ENCODE measurements around the gene RAB21.

RAB21 gene

GRCh38 chr12:71771069-71771468 is 16.4 kb downstream of the RAB21 start:
- H3K4me3 ChIP-seq (ENCODE audit: low read depth, low read length) = no peak overlapping the region
- H3K9me3 ChIP-seq (ENCODE audit: control insufficient read depth, insufficient read depth, low read length) = no peaks in the 10 kb centered on the region
- H3K9ac ChIP-seq (ENCODE audit: low read depth, low read length) = no peak overlapping the region
- no peak overlapping the region for H3K27ac ChIP-seq (ENCODE audit: low read depth, low read length)
- no peaks in the 10 kb centered on the region for H3K27me3 ChIP-seq (ENCODE audit: control insufficient read depth, insufficient read depth, low read length)
- peaks cover 46% of the 10 kb centered on the region for H3K36me3 ChIP-seq (ENCODE audit: control insufficient read depth, insufficient read depth, low read length)
- H3K4me1 ChIP-seq (ENCODE audit: control insufficient read depth, insufficient read depth, low read length) = no peaks in the 10 kb centered on the region

- H3K36me3 ChIP-seq (ENCODE audit: control insufficient read depth, insufficient read depth, low read length) = peaks cover 57% of the 10 kb centered on the region
- no peaks in the 10 kb centered on the region for H3K27me3 ChIP-seq (ENCODE audit: control insufficient read depth, insufficient read depth, low read length)
- no peak overlapping the region for H3K9ac ChIP-seq (ENCODE audit: low read depth, low read length)
- no peak overlapping the region for H3K27ac ChIP-seq (ENCODE audit: low read depth, low read length)
- H3K4me1 ChIP-seq (ENCODE audit: control insufficient read depth, insufficient read depth, low read length) = no peaks in the 10 kb centered on the region
- no peaks in the 10 kb centered on the region for H3K9me3 ChIP-seq (ENCODE audit: control insufficient read depth, insufficient read depth, low read length)
- no peak overlapping the region for H3K4me3 ChIP-seq (ENCODE audit: low read depth, low read length)
Measured at GRCh38 chr12:71772735-71773134, 18.1 kb downstream of the RAB21 start.

GRCh38 chr12:71780237-71780822 is 25.7 kb downstream of the RAB21 start:
- peaks cover 53% of the 10 kb centered on the region for H3K36me3 ChIP-seq (ENCODE audit: control insufficient read depth, insufficient read depth, low read length)
- H3K9me3 ChIP-seq (ENCODE audit: control insufficient read depth, insufficient read depth, low read length) = no peaks in the 10 kb centered on the region
- H3K4me1 ChIP-seq (ENCODE audit: control insufficient read depth, insufficient read depth, low read length) = no peaks in the 10 kb centered on the region
- no peak overlapping the region for H3K27ac ChIP-seq (ENCODE audit: low read depth, low read length)
- no peak overlapping the region for H3K4me3 ChIP-seq (ENCODE audit: low read depth, low read length)
- H3K27me3 ChIP-seq (ENCODE audit: control insufficient read depth, insufficient read depth, low read length) = no peaks in the 10 kb centered on the region
- H3K9ac ChIP-seq (ENCODE audit: low read depth, low read length) = no peak overlapping the region

GRCh38 chr12:71782017-71782416 is 27.4 kb downstream of the RAB21 start:
- Histone ChIP-seq H3K4me1 (ENCODE audit: control insufficient read depth, insufficient read depth, low read length) (no peaks in the 10 kb centered on the region), H3K27me3 (ENCODE audit: control insufficient read depth, insufficient read depth, low read length) (no peaks in the 10 kb centered on the region), H3K27ac (ENCODE audit: low read depth, low read length) (no peak overlapping the region), H3K9ac (ENCODE audit: low read depth, low read length) (no peak overlapping the region), H3K36me3 (ENCODE audit: control insufficient read depth, insufficient read depth, low read length) (peaks cover 57% of the 10 kb centered on the region), H3K4me3 (ENCODE audit: low read depth, low read length) (no peak overlapping the region), H3K9me3 (ENCODE audit: control insufficient read depth, insufficient read depth, low read length) (no peaks in the 10 kb centered on the region)

GRCh38 chr12:71786829-71787228 is 32.2 kb downstream of the RAB21 start:
- Histone ChIP-seq H3K9me3 (ENCODE audit: control insufficient read depth, insufficient read depth, low read length) (no peaks in the 10 kb centered on the region), H3K27ac (ENCODE audit: low read depth, low read length) (no peak overlapping the region), H3K9ac (ENCODE audit: low read depth, low read length) (no peak overlapping the region), H3K27me3 (ENCODE audit: control insufficient read depth, insufficient read depth, low read length) (no peaks in the 10 kb centered on the region), H3K4me3 (ENCODE audit: low read depth, low read length) (no peak overlapping the region), H3K36me3 (ENCODE audit: control insufficient read depth, insufficient read depth, low read length) (peaks cover 64% of the 10 kb centered on the region), H3K4me1 (ENCODE audit: control insufficient read depth, insufficient read depth, low read length) (no peaks in the 10 kb centered on the region)

- Histone ChIP-seq H3K4me1 (ENCODE audit: control insufficient read depth, insufficient read depth, low read length) (no peaks in the 10 kb centered on the region), H3K27ac (ENCODE audit: low read depth, low read length) (no peak overlapping the region), H3K4me3 (ENCODE audit: low read depth, low read length) (no peak overlapping the region), H3K36me3 (ENCODE audit: control insufficient read depth, insufficient read depth, low read length) (peaks cover 56% of the 10 kb centered on the region), H3K27me3 (ENCODE audit: control insufficient read depth, insufficient read depth, low read length) (no peaks in the 10 kb centered on the region), H3K9ac (ENCODE audit: low read depth, low read length) (no peak overlapping the region), H3K9me3 (ENCODE audit: control insufficient read depth, insufficient read depth, low read length) (no peaks in the 10 kb centered on the region)
Measured at GRCh38 chr12:71787580-71787979, 32.9 kb downstream of the RAB21 start.

- no peak overlapping the region for H3K4me3 ChIP-seq (ENCODE audit: low read depth, low read length)
- H3K36me3 ChIP-seq (ENCODE audit: control insufficient read depth, insufficient read depth, low read length) = peaks cover 31% of the 10 kb centered on the region
- H3K27me3 ChIP-seq (ENCODE audit: control insufficient read depth, insufficient read depth, low read length) = no peaks in the 10 kb centered on the region
- H3K9ac ChIP-seq (ENCODE audit: low read depth, low read length) = no peak overlapping the region
- no peak overlapping the region for H3K27ac ChIP-seq (ENCODE audit: low read depth, low read length)
- no peaks in the 10 kb centered on the region for H3K4me1 ChIP-seq (ENCODE audit: control insufficient read depth, insufficient read depth, low read length)
- no peaks in the 10 kb centered on the region for H3K9me3 ChIP-seq (ENCODE audit: control insufficient read depth, insufficient read depth, low read length)
Measured at GRCh38 chr12:71790331-71790730, 35.7 kb downstream of the RAB21 start.

- no peaks in the 10 kb centered on the region for H3K4me1 ChIP-seq (ENCODE audit: control insufficient read depth, insufficient read depth, low read length)
- no peaks in the 10 kb centered on the region for H3K9me3 ChIP-seq (ENCODE audit: control insufficient read depth, insufficient read depth, low read length)
- no peak overlapping the region for H3K27ac ChIP-seq (ENCODE audit: low read depth, low read length)
- no peaks in the 10 kb centered on the region for H3K27me3 ChIP-seq (ENCODE audit: control insufficient read depth, insufficient read depth, low read length)
- no peak overlapping the region for H3K9ac ChIP-seq (ENCODE audit: low read depth, low read length)
- H3K36me3 ChIP-seq (ENCODE audit: control insufficient read depth, insufficient read depth, low read length) = peaks cover 20% of the 10 kb centered on the region
- no peak overlapping the region for H3K4me3 ChIP-seq (ENCODE audit: low read depth, low read length)
Measured at GRCh38 chr12:71791473-71792150, 36.9 kb downstream of the RAB21 start.

- Histone ChIP-seq H3K9me3 (ENCODE audit: control insufficient read depth, insufficient read depth, low read length) (no peaks in the 10 kb centered on the region), H3K4me3 (ENCODE audit: low read depth, low read length) (no peak overlapping the region), H3K36me3 (ENCODE audit: control insufficient read depth, insufficient read depth, low read length) (peaks cover 16% of the 10 kb centered on the region), H3K9ac (ENCODE audit: low read depth, low read length) (no peak overlapping the region), H3K27me3 (ENCODE audit: control insufficient read depth, insufficient read depth, low read length) (no peaks in the 10 kb centered on the region), H3K4me1 (ENCODE audit: control insufficient read depth, insufficient read depth, low read length) (no peaks in the 10 kb centered on the region), H3K27ac (ENCODE audit: low read depth, low read length) (no peak overlapping the region)
Measured at GRCh38 chr12:71792599-71792998, 37.9 kb downstream of the RAB21 start.

GRCh38 chr12:71795901-71796300 is 41.2 kb downstream of the RAB21 start:
- no peak overlapping the region for H3K9ac ChIP-seq (ENCODE audit: low read depth, low read length)
- no peak overlapping the region for H3K27ac ChIP-seq (ENCODE audit: low read depth, low read length)
- no peaks in the 10 kb centered on the region for H3K4me1 ChIP-seq (ENCODE audit: control insufficient read depth, insufficient read depth, low read length)
- no peak overlapping the region for H3K4me3 ChIP-seq (ENCODE audit: low read depth, low read length)
- H3K36me3 ChIP-seq (ENCODE audit: control insufficient read depth, insufficient read depth, low read length) = no peaks in the 10 kb centered on the region
- H3K9me3 ChIP-seq (ENCODE audit: control insufficient read depth, insufficient read depth, low read length) = no peaks in the 10 kb centered on the region
- no peaks in the 10 kb centered on the region for H3K27me3 ChIP-seq (ENCODE audit: control insufficient read depth, insufficient read depth, low read length)

GRCh38 chr12:71797531-71797930 is 42.9 kb downstream of the RAB21 start:
- H3K4me3 ChIP-seq (ENCODE audit: low read depth, low read length) = no peak overlapping the region
- H3K9me3 ChIP-seq (ENCODE audit: control insufficient read depth, insufficient read depth, low read length) = no peaks in the 10 kb centered on the region
- no peaks in the 10 kb centered on the region for H3K4me1 ChIP-seq (ENCODE audit: control insufficient read depth, insufficient read depth, low read length)
- H3K27ac ChIP-seq (ENCODE audit: low read depth, low read length) = no peak overlapping the region
- H3K36me3 ChIP-seq (ENCODE audit: control insufficient read depth, insufficient read depth, low read length) = no peaks in the 10 kb centered on the region
- no peak overlapping the region for H3K9ac ChIP-seq (ENCODE audit: low read depth, low read length)
- H3K27me3 ChIP-seq (ENCODE audit: control insufficient read depth, insufficient read depth, low read length) = no peaks in the 10 kb centered on the region

All from HUES48 (cell line).